ENCODE measurements around the gene KMT5B.
A peak's percentile ranks its signal among the peaks of the same experiment; 100 is the strongest.

Gene KMT5B

GRCh38 chr11:68215087-68215445, 2.0 kb upstream of the KMT5B start:
- Histone ChIP-seq H3F3A (ENCODE audit: insufficient read depth, low read length) (no peaks in the 10 kb centered on the region), H4K20me1 (ENCODE audit: insufficient read depth, low read length) (no peaks in the 10 kb centered on the region), H3K79me2 (ENCODE audit: insufficient read depth, low read length) (no peaks in the 10 kb centered on the region), H3K27me3 (ENCODE audit: insufficient read depth, low read length) (peaks cover 4% of the 10 kb centered on the region; the same call in 1 of the 2 replicates), H3K9me2 (ENCODE audit: low read depth, low read length) (no peaks in the 10 kb centered on the region), H3K4me2 (ENCODE audit: low read length) (peak overlapping the region; percentile 92), H3K4me1 (ENCODE audit: insufficient read depth, low read length, severe bottlenecking) (peaks cover 22% of the 10 kb centered on the region), H3K9me3 (ENCODE audit: low read length) (no peaks in the 10 kb centered on the region), H3K27ac (ENCODE audit: low read depth, low read length, poor library complexity, severe bottlenecking) (no peak overlapping the region), H2AFZ (ENCODE audit: low read length) (no peak overlapping the region), H3K36me3 (ENCODE audit: insufficient read depth, low read length) (no peaks in the 10 kb centered on the region), H3K9ac (ENCODE audit: low read length) (no peak overlapping the region; the same call in 1 of the 2 replicates), H3K4me3 (ENCODE audit: low read depth, low read length, poor library complexity, severe bottlenecking) (peak overlapping the region; percentile 74)
- TF ChIP-seq EZH2 (IDR thresholded peaks at IDR 0.05; ENCODE audit: borderline replicate concordance, low read length) (no peak), CTCF (IDR thresholded peaks at IDR 0.05; ENCODE audit: low read length) (peak; percentile 15; the same call in 1 of the 2 replicates)

GRCh38 chr11:68214173-68215086, 1.3 kb upstream of the KMT5B start:
- Histone ChIP-seq H2AFZ (ENCODE audit: low read length) (peak overlapping the region; percentile 67; the same call in 1 of the 2 replicates), H3K27me3 (ENCODE audit: insufficient read depth, low read length) (peaks cover 4% of the 10 kb centered on the region; the same call in 1 of the 2 replicates), H3F3A (ENCODE audit: insufficient read depth, low read length) (no peaks in the 10 kb centered on the region), H3K4me1 (ENCODE audit: insufficient read depth, low read length, severe bottlenecking) (peaks cover 22% of the 10 kb centered on the region), H3K9me3 (ENCODE audit: low read length) (no peaks in the 10 kb centered on the region), H3K4me2 (ENCODE audit: low read length) (peak overlapping the region; percentile 92), H3K27ac (ENCODE audit: low read depth, low read length, poor library complexity, severe bottlenecking) (no peak overlapping the region), H3K9ac (ENCODE audit: low read length) (peak overlapping the region; percentile 81), H4K20me1 (ENCODE audit: insufficient read depth, low read length) (no peaks in the 10 kb centered on the region), H3K9me2 (ENCODE audit: low read depth, low read length) (no peaks in the 10 kb centered on the region), H3K36me3 (ENCODE audit: insufficient read depth, low read length) (no peaks in the 10 kb centered on the region), H3K4me3 (ENCODE audit: low read depth, low read length, poor library complexity, severe bottlenecking) (peak overlapping the region; percentile 74), H3K79me2 (ENCODE audit: insufficient read depth, low read length) (no peaks in the 10 kb centered on the region)
- no peak for TF ChIP-seq EZH2 (IDR thresholded peaks at IDR 0.05; ENCODE audit: borderline replicate concordance, low read length)
- no peak for TF ChIP-seq CTCF (IDR thresholded peaks at IDR 0.05; ENCODE audit: low read length)

- Histone ChIP-seq H3K27me3 (ENCODE audit: insufficient read depth, low read length) (peaks cover 4% of the 10 kb centered on the region; the same call in 1 of the 2 replicates), H3K36me3 (ENCODE audit: insufficient read depth, low read length) (no peaks in the 10 kb centered on the region), H3K27ac (ENCODE audit: low read depth, low read length, poor library complexity, severe bottlenecking) (peak overlapping the region; percentile 72), H3K4me3 (ENCODE audit: low read depth, low read length, poor library complexity, severe bottlenecking) (peak overlapping the region; percentile 74), H3K9me2 (ENCODE audit: low read depth, low read length) (no peaks in the 10 kb centered on the region), H3K79me2 (ENCODE audit: insufficient read depth, low read length) (0 out of 2 replicates have a peak, but pooled peaks cover 3% of the 10 kb centered on the region), H3K9me3 (ENCODE audit: low read length) (no peaks in the 10 kb centered on the region), H3K4me1 (ENCODE audit: insufficient read depth, low read length, severe bottlenecking) (peaks cover 22% of the 10 kb centered on the region), H3K4me2 (ENCODE audit: low read length) (peak overlapping the region; percentile 92), H4K20me1 (ENCODE audit: insufficient read depth, low read length) (peaks cover 2% of the 10 kb centered on the region; the same call in 1 of the 2 replicates), H3K9ac (ENCODE audit: low read length) (peak overlapping the region; percentile 81), H2AFZ (ENCODE audit: low read length) (peak overlapping the region; percentile 67; the same call in 1 of the 2 replicates), H3F3A (ENCODE audit: insufficient read depth, low read length) (no peaks in the 10 kb centered on the region)
- TF ChIP-seq EZH2 (IDR thresholded peaks at IDR 0.05; ENCODE audit: borderline replicate concordance, low read length) (no peak), CTCF (IDR thresholded peaks at IDR 0.05; ENCODE audit: low read length) (no peak)
Observed at GRCh38 chr11:68213555-68214172, 568 bp upstream of the KMT5B start.

Data from OCI-LY1 (cell line).